ENCODE measurements around the gene CYTH2.
"Not testable (repeated sequence)": the region's sequence is repeated elsewhere in the genome, so short reads cannot be mapped to it uniquely, and the experiment has no call there.

Gene CYTH2

DNA sequence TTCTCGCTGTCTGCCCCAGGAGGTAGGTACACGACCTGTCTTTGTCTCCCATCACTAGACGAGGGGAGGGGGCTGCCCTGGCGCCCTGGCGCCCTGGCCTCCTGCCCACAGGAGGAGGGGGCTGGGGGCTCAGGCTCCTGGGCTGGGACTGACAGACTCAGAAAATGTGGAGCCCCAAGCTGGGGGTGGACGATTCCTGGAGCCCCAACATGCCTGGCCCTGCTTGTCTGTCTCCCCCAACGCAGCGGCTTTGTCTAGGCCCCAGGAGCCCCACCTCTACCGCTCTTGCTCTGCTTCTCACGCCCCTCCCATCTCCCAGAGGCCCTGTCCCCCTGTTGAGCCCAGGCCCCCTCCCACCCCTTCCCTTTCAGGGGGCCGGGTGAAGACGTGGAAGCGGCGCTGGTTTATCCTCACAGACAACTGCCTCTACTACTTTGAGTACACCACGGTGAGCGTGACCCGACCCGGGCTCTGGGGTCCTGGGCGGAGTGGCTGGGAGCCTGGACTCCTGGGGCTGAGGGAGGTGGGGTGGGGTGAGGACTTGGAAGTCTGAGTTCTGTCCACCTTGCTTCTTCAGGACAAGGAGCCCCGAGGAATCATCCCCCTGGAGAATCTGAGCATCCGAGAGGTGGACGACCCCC, 8.6 kb downstream of the CYTH2 start:
- FAIRE-seq (no peak), DNase-seq (ENCODE audit: insufficient read length, low spot score) (no peak)
- no peak for TF ChIP-seq POLR2A (IDR thresholded peaks at IDR 0.05; ENCODE audit: low read depth, low read length)

DNA sequence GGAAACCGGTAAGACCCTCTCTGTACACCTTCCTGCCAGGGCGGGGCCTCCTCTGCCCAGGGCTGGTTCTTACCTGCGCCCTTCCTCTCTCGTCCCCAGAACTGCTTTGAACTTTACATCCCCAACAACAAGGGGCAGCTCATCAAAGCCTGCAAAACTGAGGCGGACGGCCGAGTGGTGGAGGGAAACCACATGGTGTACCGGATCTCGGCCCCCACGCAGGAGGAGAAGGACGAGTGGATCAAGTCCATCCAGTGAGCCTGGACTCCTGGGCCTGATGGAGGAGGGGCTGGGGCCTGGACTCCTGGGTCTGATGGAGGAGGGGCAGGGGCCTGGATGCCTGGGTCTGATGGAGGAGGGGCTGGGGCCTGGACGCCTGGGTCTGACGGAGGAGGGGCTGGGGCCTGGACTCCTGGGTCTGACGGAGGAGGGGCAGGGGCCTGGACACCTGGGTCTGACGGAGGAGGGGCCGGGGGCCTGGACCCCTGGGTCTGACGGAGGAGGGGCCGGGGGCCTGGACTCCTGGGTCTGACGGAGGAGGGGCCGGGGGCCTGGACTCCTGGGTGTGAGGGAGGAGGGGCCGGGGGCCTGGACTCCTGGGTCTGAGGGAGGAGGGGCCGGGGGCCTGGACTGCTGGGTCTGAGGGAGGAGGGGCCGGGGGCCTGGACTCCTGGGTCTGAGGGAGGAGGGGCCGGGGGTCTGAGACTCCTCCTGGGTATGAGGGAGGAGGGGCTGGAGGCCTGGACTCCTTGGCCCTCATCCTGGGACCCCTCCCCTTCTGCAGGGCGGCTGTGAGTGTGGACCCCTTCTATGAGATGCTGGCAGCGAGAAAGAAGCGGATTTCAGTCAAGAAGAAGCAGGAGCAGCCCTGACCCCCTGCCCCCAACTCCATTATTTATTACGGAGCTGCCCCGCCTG, 9.4 kb downstream of the CYTH2 start:
- no peak for DNase-seq (ENCODE audit: insufficient read length, low spot score)

GRCh38 chr19:48479686-48480085, 10.5 kb downstream of the CYTH2 start:
- no peak for TF ChIP-seq POLR2A (IDR thresholded peaks at IDR 0.05; ENCODE audit: low read depth, low read length)
- no peak for FAIRE-seq
- DNase-seq (ENCODE audit: insufficient read length, low spot score), result no peak

More for the DNA sequence above, 9.4 kb downstream of the CYTH2 start:
- no peak for TF ChIP-seq POLR2A (IDR thresholded peaks at IDR 0.05; ENCODE audit: low read depth, low read length)
- no peak for FAIRE-seq

DNA sequence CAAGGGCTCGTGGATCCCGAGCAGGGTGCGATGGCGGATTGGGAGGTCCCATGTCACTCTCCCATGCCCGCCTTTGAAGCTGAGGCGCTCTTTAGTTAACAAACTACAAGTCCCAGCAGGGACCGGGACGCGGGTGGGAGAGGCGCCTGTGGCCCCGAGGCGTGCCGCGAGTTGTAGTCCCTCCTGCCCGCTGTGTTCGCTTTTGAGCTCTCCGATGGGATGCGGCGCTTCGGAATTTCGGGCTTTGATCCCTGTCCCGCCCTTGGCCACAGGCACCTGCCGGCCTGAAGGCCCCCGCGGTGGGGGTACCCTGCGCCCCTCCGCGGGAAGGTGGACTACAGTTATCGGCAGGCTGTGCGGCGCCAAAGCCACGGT, 11.0 kb downstream of the CYTH2 start:
- FAIRE-seq (no peak), DNase-seq (ENCODE audit: insufficient read length, low spot score) (no peak)
- no peak for TF ChIP-seq POLR2A (IDR thresholded peaks at IDR 0.05; ENCODE audit: low read depth, low read length)

- no peak for DNase-seq (ENCODE audit: insufficient read length, low spot score)
- no peak for FAIRE-seq
- no peak for TF ChIP-seq POLR2A (IDR thresholded peaks at IDR 0.05; ENCODE audit: low read depth, low read length)
Observed at GRCh38 chr19:48480558-48481500, 11.7 kb downstream of the CYTH2 start.

DNA sequence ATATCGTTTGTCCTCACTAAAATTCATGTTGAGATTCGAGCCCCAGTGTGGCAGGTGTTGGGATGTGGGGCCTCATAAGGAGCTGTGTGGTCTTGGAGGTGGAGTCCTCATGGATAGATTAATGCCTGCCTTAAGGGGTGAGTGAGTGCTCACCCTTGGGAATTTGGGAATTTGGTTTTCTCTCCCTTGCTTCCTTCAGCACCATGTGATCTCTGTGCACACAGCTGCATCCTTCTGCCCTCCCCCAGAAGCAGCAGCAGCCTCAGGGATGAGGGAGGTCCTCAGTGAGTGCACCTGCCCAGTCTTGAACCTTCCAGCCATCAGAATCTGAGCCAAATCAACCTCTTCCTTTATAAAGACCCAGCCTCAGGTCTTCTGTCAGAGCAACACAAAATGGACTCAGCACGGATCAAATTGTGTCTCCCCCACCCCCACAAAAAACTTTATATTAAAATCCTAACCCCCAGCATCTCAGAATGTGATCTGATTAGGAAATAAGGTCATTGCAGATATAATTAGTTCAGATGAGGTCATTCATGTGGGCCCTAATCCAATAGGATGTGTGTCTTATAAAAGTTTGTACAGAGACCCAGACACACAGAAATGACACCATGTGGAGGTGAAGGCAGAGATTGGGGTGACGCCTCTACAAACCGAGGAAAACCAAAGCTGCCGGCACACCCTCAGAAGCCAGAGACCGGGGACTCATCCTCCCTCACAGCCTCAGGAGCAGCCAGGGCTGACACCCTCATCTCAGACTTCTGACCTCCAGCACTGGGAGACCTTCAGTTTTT, 12.9 kb downstream of the CYTH2 start:
- DNase-seq (ENCODE audit: insufficient read length, low spot score), result no peak
- no peak for FAIRE-seq
- no peak for TF ChIP-seq POLR2A (IDR thresholded peaks at IDR 0.05; ENCODE audit: low read depth, low read length)

- FAIRE-seq (no peak), DNase-seq (ENCODE audit: insufficient read length, low spot score) (no peak)
- no peak for TF ChIP-seq POLR2A (IDR thresholded peaks at IDR 0.05; ENCODE audit: low read depth, low read length)
Observed at GRCh38 chr19:48483301-48483700, 14.1 kb downstream of the CYTH2 start.

GRCh38 chr19:48484247-48484893, 15.2 kb downstream of the CYTH2 start:
- no peak for DNase-seq (ENCODE audit: insufficient read length, low spot score)
- TF ChIP-seq POLR2A (IDR thresholded peaks at IDR 0.05; ENCODE audit: low read depth, low read length), result no peak
- no peak for FAIRE-seq

GRCh38 chr19:48484931-48485612, 15.9 kb downstream of the CYTH2 start:
- no peak for DNase-seq (ENCODE audit: insufficient read length, low spot score)
- FAIRE-seq, result no peak
- TF ChIP-seq POLR2A (IDR thresholded peaks at IDR 0.05; ENCODE audit: low read depth, low read length), result no peak

DNA sequence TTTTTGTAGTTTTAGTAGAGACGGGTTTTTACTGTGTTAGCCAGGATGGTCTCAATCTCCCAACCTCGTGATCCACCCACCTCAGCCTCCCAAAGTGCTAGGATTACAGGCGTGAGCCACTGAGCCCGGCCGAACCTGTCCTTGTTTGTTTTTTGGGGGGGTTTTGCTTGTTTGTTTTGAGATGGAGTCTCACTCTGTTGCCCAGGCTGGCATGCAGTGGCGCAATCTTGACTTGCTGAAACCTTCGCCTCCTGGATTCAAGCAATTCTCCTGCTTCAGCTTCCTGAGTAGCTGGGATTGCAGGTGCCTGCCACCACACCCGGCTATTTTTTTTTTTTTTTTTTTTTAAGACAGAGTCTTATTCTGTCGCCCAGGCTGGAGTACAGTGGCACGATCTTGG, 17.5 kb downstream of the CYTH2 start:
- not testable (repeated sequence) for DNase-seq (ENCODE audit: insufficient read length, low spot score); FAIRE-seq

DNA sequence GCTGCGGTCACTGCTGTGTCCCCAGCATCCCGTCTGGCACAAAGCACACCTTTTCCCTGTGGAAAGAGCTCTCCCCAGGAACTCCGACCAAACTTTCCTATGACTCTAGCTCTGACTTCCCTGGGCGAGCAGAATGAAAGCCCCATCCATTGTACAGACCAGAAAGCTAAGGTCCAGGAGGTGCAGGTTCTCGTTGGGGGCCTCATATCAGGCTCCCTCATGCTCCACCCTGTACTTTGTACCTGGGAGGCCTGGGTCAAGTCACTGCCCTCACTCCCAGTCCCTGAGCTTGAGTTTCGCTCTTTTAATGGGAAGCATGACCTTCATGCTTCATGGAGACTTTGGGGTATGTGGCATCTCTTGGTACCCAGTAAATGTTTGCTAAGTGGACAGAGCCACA, 18.4 kb downstream of the CYTH2 start:
- FAIRE-seq (no peak), DNase-seq (ENCODE audit: insufficient read length, low spot score) (no peak)
- TF ChIP-seq POLR2A (IDR thresholded peaks at IDR 0.05; ENCODE audit: low read depth, low read length), result no peak

GRCh38 chr19:48487948-48488347, 18.8 kb downstream of the CYTH2 start:
- peak; percentile 88 for DNase-seq (ENCODE audit: insufficient read length, low spot score)
- peak; percentile 92 for FAIRE-seq
- TF ChIP-seq POLR2A (IDR thresholded peaks at IDR 0.05; ENCODE audit: low read depth, low read length), result no peak

- DNase-seq (ENCODE audit: insufficient read length, low spot score); FAIRE-seq: not testable (repeated sequence)
Observed at GRCh38 chr19:48488478-48488877, 19.3 kb downstream of the CYTH2 start.

Data from H54 (cell line).